Lower leg skin (tissue), 3 donors: ENCODE results near the gene PAK4.
"Not testable (repeated sequence)": the region's sequence is repeated elsewhere in the genome, so short reads cannot be mapped to it uniquely, and the experiment has no call there.

Experiments used
- POLR2A ChIP-seq, 2 donors: fragments of 450-650 bp; IDR thresholded peaks; one replicate each; pipeline ENCODE4 v1.6.1; 2016 to 2017; ENCODE audit warnings: antibody characterized with exemption in 2 of 2, mild to moderate bottlenecking in 1 of 2, moderate library complexity in 1 of 2
- TF ChIP-seq, protein P1 (sequence below), 3 donors: fragments of 450-650 bp; IDR thresholded peaks; one replicate each; pipeline ENCODE4 v1.5.1; 2016; ENCODE audit warnings: antibody characterized with exemption in 3 of 3, mild to moderate bottlenecking in 3 of 3, moderate library complexity in 2 of 3

DNA sequence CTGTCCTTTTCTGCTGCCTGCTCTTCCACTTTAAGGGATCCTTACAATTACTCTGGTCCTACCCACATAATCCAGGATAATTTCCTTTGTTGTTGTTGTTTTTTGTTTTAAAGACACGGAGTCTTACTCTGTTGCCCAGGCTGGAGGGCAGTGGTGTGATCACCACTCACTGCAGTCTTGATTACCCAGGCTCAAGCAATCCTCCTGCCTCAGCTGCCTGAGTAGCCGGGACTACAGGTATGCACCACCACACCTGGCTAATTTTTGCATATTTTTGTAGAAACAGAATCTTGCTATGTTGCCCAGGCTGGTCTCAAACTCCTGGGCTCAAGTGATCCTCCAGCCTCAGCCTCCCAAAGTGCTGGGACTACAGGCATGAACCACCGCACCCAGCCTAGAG lies 89.7 kb downstream of the PAK4 start:
- TF ChIP-seq, protein P1, sequence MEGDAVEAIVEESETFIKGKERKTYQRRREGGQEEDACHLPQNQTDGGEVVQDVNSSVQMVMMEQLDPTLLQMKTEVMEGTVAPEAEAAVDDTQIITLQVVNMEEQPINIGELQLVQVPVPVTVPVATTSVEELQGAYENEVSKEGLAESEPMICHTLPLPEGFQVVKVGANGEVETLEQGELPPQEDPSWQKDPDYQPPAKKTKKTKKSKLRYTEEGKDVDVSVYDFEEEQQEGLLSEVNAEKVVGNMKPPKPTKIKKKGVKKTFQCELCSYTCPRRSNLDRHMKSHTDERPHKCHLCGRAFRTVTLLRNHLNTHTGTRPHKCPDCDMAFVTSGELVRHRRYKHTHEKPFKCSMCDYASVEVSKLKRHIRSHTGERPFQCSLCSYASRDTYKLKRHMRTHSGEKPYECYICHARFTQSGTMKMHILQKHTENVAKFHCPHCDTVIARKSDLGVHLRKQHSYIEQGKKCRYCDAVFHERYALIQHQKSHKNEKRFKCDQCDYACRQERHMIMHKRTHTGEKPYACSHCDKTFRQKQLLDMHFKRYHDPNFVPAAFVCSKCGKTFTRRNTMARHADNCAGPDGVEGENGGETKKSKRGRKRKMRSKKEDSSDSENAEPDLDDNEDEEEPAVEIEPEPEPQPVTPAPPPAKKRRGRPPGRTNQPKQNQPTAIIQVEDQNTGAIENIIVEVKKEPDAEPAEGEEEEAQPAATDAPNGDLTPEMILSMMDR (IDR thresholded peaks at IDR 0.05) = not testable (repeated sequence)
- not testable (repeated sequence) for TF ChIP-seq POLR2A (IDR thresholded peaks at IDR 0.05)
